Subcutaneous adipose tissue (tissue), 4 donors: ENCODE data around the gene CYP4F22. TPM values are rescaled to one million over a fixed set of nuclear protein-coding genes. Genes with fewer than 3 reads are reported as not detected.

ENCODE experiments used
- CTCF ChIP-seq: fragments of 450-650 bp; IDR thresholded peaks from one replicate; pipeline ENCODE4 v1.5.1; 2016; ENCODE audit warnings: low read depth, mild to moderate bottlenecking, control low read depth, antibody characterized with exemption, moderate library complexity
- total RNA-seq, 4 donors: library from RNA; depleted of rRNA; stranded (reverse); fragments of >200 nt; gene quantifications; one replicate each; pipeline ENCODE4 v1.1.0, GENCODE V29; 2016

CYP4F22 gene
- 1 to 10 TPM in 2 of 4 donors, under 1 TPM in 2; 0.33 to 5.9 (median 1.2) TPM for total RNA-seq

DNA sequence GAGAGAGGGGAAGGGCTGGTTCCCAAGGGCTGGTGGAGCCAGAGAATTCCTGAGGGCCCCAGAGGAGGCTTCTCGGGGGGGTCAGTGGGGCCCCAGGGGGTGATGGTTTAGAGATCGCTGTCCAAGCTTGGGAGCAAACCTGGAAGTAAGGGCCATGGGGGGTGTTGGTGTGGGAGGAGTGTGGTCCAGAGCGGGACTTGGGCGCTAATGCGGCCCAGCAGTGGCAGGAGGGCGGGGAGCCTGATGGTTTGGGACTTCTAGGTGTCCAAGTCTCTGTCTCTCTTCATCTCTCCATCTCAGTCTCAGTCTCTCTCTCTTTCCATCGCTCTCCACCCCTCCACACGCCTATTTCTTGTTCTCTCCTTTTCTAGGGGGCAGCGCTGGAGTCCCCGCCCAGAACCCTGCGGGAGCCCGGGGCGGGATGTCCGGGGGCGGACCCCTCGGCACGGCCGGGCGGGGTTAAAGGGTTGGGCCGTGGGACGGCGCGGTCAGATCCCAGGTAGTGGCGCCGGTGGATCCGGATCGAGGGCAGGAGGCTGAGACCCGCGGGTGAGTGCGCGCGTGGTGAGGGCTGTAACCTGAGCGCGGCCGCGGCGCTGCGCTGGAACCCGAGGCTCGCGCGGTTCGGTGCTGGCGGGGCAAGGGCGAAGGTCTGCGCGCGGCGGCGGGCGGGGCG lies at the start of gene CYP4F22:
CYP4F22 (plus strand) TSS at position 491 of the 676 bp plus-strand sequence. CDS start 16,812 bp downstream, outside the sequence.
- TF ChIP-seq CTCF = no peak

DNA sequence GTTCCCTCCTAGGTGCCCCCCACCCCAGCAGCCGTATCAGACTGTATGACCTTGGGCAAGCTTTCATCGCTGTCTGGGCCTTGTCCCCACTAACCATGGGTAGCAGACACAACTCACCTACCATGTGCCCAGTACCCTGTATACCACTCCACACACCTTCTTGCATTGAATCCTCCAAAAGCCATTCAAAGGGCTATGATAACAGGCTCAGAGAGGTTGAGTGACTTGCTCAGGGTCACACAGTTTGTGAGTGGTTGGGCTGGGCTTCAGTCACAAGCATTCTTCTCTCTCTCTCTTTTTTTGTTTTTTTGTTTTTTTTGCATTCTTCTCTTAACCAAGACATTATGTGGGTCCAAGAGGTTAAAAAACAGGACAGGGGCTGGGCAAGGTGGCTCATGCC lies 46.6 kb upstream of the CYP4F22 start:
- TF ChIP-seq CTCF = no peak

DNA sequence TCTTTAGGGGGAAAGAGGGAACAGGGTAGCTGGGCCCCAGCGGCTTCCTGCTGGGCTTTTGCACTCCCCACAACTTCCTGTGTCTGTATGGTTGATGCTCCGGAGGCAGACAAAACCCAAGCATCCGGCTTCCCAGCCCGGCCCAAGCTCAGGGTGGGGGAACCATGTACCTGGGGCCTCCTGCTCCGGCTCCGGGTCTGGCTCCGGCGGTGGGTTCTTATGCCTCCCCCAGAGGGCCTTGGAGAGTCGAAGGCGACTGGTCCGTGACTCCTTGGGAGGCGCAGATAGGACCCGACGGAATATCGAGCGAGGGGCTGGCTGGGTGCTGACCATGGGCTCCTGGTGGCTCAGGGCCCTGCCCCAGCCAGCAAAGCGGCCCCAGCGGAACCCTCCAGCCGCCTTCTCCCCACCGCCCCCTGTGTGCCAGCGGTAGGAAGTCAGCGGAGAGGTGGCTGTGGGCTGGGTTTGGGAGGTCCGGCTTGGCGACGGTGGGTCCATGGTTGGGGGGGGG lies 44.4 kb upstream of the CYP4F22 start:
- TF ChIP-seq CTCF = no peak

DNA sequence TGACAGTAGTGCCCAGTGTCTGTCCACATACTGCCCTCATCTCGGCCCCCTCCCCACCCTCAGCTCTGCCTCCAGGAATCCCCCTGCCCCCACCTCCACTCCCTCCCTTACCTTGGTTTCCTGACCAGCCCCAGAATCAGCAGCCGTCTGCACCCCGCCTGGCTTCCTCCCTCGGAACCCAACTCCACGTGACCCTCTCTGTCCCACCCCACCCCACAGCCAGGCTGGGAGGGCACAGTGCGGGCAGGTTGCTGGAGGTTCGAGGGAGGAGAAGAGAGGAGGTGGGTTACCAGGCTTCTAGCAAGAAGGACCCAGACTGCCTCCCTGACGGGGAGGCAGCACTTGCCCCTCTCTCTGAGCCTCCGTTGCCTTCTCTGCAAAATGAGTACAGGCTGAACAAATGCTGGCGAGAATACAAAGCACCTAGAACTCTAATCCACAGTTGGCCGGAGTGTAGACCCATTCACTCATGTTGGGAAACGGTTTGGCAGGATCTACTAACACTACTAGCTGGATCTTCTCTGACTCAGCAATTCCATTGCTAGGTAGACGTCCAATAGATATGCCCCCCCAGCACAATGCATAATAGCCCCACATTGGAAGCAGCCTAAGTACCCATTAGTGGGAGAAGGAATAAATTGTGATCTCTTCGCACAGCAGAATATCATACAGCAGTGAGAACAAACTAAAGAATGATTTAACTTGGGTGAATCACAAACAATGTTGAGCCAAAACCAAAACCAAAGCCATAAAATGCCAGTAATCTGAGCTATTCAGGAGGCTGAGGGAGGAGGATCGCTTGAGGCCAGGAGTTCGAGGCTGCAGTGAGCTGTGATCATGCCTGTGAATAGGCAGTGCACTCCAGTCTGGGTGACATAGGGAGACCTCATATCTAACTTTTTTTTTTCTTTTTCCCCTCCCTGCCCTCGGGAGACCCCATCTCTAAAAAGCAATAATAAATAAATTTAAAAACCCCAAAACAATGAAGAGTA lies 43.6 kb upstream of the CYP4F22 start, which contains the start of gene RASAL3:
RASAL3 (minus strand) TSS at position 151 of the 992 bp plus-strand sequence. CDS start 186 bp downstream, outside the sequence.
- TF ChIP-seq CTCF = no peak

GRCh38 chr19:15466851-15467733 lies 41.2 kb upstream of the CYP4F22 start:
- TF ChIP-seq CTCF = no peak

GRCh38 chr19:15467734-15468214 lies 40.6 kb upstream of the CYP4F22 start:
- TF ChIP-seq CTCF = no peak
